Stomach (tissue), 4 donors: ENCODE measurements around the gene SLC25A6.
"Not testable (repeated sequence)": the region's sequence is repeated elsewhere in the genome, so short reads cannot be mapped to it uniquely, and the experiment has no call there.

ENCODE experiments used
- CTCF ChIP-seq, 7 experiments: fragments of 450-650 bp in 4 of 7; fragments of 200-600 bp in 3 of 7; sonication (generic) in 3 of 7; IDR thresholded peaks; one replicate each; pipeline ENCODE4 v1.5.1; 2016 to 2019; ENCODE audit warnings: antibody characterized with exemption in 7 of 7, control low read depth in 2 of 7, mild to moderate bottlenecking in 1 of 7
- POLR2A ChIP-seq, 4 donors: fragments of 450-650 bp; IDR thresholded peaks; one replicate each; pipeline ENCODE4 v1.6.1; 2016; ENCODE audit warnings: antibody characterized with exemption in 4 of 4, control low read depth in 2 of 4, mild to moderate bottlenecking in 1 of 4, moderate library complexity in 1 of 4

- not testable (repeated sequence) for TF ChIP-seq CTCF, POLR2A (IDR thresholded peaks at IDR 0.05)
Measured at GRCh38 chrX:1349606-1350005, 42.3 kb downstream of the SLC25A6 start.
